HepG2 (cell line): Measurements from ENCODE around the gene SYNJ2.

Source experiments
- CTCF ChIP-seq: sonication (generic); formaldehyde crosslinking; IDR thresholded peaks from 2 replicates; pipeline ENCODE4 v1.5.0; 2020; ENCODE audit warnings: mild to moderate bottlenecking, missing genetic modification reagents, moderate library complexity
- ESRRA ChIP-seq: sonication (generic); formaldehyde crosslinking; IDR thresholded peaks from 2 replicates; pipeline ENCODE4 v1.5.1; 2020; ENCODE audit warnings: mild to moderate bottlenecking, low read depth, missing genetic modification reagents
- ZNF451 ChIP-seq: sonication (generic); formaldehyde crosslinking; IDR thresholded peaks from 2 replicates; pipeline ENCODE4 v1.5.0; 2020; ENCODE audit warnings: mild to moderate bottlenecking, missing genetic modification reagents

- no peak for TF ChIP-seq ZNF451
- no peak for TF ChIP-seq CTCF (CRISPR knock-in tag)
- no peak for TF ChIP-seq ESRRA
Observed at GRCh38 chr6:157984128-157984527, 2.5 kb downstream of the SYNJ2 start.
